ENCODE results near the gene BTBD2. TPM values are rescaled to one million over a fixed set of nuclear protein-coding genes. Genes with fewer than 3 reads are reported as not detected.

BTBD2 gene
- total and polyA plus RNA-seq, 9 donors = 14.4 to 131 (median 88.0) TPM

- H3K36me3 ChIP-seq = no peaks in the 10 kb centered on the region
- DNase-seq = peak; percentile 56 to 76 (median 69)
- no peak overlapping the region for H3K4me3 ChIP-seq
- H3K27me3 ChIP-seq = no peaks in the 10 kb centered on the region
- TF ChIP-seq POLR2A (IDR thresholded peaks at IDR 0.05) = no peak
- WGBS, 3 donors = 12 to 23% (median 22%) methylated on average over 5 of the region's 5 CpGs
- H3K27ac ChIP-seq = peak overlapping the region; percentile 100
- intact Hi-C loops (cut with DNase I) = loop anchor here in 2 of 4 donors (5.0 kb wide), 2 partner anchors 35 to 40 kb away; partner anchors contain the start of gene BTBD2 (in 1 of the 2)
- H3K4me1 ChIP-seq (ENCODE audit: insufficient read depth) = peaks cover 31% of the 10 kb centered on the region
- H3K9me3 ChIP-seq = no peaks in the 10 kb centered on the region
Measured at GRCh38 chr19:2056837-2057192, 41.3 kb upstream of the BTBD2 start.

GRCh38 chr19:2055931-2056836 is 40.7 kb upstream of the BTBD2 start:
- WGBS, 3 donors = 3 to 11% (median 7%) methylated on average over 16 to 22 of the region's 22 CpGs
- peaks cover 35% of the 10 kb centered on the region for H3K4me1 ChIP-seq (ENCODE audit: insufficient read depth)
- H3K36me3 ChIP-seq = no peaks in the 10 kb centered on the region
- no peaks in the 10 kb centered on the region for H3K9me3 ChIP-seq
- DNase-seq = peak; percentile 79 to 88 (median 82)
- TF ChIP-seq EP300 (IDR thresholded peaks at IDR 0.05) = no peak
- peak; percentile 74 for TF ChIP-seq POLR2A (IDR thresholded peaks at IDR 0.05)
- peak overlapping the region; percentile 100 for H3K27ac ChIP-seq
- H3K27me3 ChIP-seq = no peaks in the 10 kb centered on the region
- intact Hi-C loops (cut with DNase I) = loop anchor here in 2 of 4 donors (5.0 kb wide), 2 partner anchors 34 to 39 kb away; partner anchors contain the start of gene BTBD2 (in 1 of the 2)
- peak overlapping the region; percentile 54 for H3K4me3 ChIP-seq

GRCh38 chr19:2054763-2055162 is 39.2 kb upstream of the BTBD2 start:
- intact Hi-C loops (cut with DNase I) = loop anchor here in 2 of 4 donors (5.0 kb wide), 2 partner anchors 32 to 37 kb away; partner anchors contain the start of gene BTBD2 (in 1 of the 2)
- Histone ChIP-seq H3K36me3 (no peaks in the 10 kb centered on the region), H3K4me1 (ENCODE audit: insufficient read depth) (peaks cover 27% of the 10 kb centered on the region), H3K9me3 (no peaks in the 10 kb centered on the region), H3K27ac (peak overlapping the region; percentile 61 to 100), H3K27me3 (no peaks in the 10 kb centered on the region), H3K4me3 (no peak overlapping the region)
- DNase-seq = peak in 3 of 5 donors; percentile 39 to 53 (median 53)
- 64 to 78% (median 69%) methylated on average over 8 of the region's 8 CpGs for WGBS, 3 donors
- TF ChIP-seq POLR2A (IDR thresholded peaks at IDR 0.05) = no peak
- TF ChIP-seq, protein P1, sequence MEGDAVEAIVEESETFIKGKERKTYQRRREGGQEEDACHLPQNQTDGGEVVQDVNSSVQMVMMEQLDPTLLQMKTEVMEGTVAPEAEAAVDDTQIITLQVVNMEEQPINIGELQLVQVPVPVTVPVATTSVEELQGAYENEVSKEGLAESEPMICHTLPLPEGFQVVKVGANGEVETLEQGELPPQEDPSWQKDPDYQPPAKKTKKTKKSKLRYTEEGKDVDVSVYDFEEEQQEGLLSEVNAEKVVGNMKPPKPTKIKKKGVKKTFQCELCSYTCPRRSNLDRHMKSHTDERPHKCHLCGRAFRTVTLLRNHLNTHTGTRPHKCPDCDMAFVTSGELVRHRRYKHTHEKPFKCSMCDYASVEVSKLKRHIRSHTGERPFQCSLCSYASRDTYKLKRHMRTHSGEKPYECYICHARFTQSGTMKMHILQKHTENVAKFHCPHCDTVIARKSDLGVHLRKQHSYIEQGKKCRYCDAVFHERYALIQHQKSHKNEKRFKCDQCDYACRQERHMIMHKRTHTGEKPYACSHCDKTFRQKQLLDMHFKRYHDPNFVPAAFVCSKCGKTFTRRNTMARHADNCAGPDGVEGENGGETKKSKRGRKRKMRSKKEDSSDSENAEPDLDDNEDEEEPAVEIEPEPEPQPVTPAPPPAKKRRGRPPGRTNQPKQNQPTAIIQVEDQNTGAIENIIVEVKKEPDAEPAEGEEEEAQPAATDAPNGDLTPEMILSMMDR (IDR thresholded peaks at IDR 0.05) = no peak
- TF ChIP-seq EP300 (IDR thresholded peaks at IDR 0.05) = no peak

- intact Hi-C loops (cut with DNase I) = no loop called here
- Histone ChIP-seq H3K27me3 (no peaks in the 10 kb centered on the region), H3K4me3 (no peak overlapping the region), H3K9me3 (no peaks in the 10 kb centered on the region), H3K36me3 (no peaks in the 10 kb centered on the region), H3K27ac (peak overlapping the region; percentile 61 to 100), H3K4me1 (ENCODE audit: insufficient read depth) (peaks cover 32% of the 10 kb centered on the region)
- DNase-seq = peak; percentile 93 to 97 (median 96)
- 49 to 52% (median 52%) methylated on average over 24 of the region's 24 CpGs for WGBS, 3 donors
- TF ChIP-seq POLR2A (IDR thresholded peaks at IDR 0.05) (peak; percentile 52), EP300 (IDR thresholded peaks at IDR 0.05) (peak; percentile 48)
- TF ChIP-seq, protein P1 (IDR thresholded peaks at IDR 0.05) = no peak
Measured at GRCh38 chr19:2053601-2054389, 38.3 kb upstream of the BTBD2 start.
